Stimulated activated CD8-positive, alpha-beta memory T cell treated with anti-CD3 and anti-CD28 coated beads, Interleukin-4, amount 100 ng/mL, for 4 hours (primary cell): Measurements from ENCODE around the gene CD52.
A peak's percentile ranks its signal among the peaks of the same experiment; 100 is the strongest.

ENCODE experiments used
- DNase-seq, 2 donors: peaks; one replicate each; pipeline ENCODE4 v3.0.0-alpha.2; 2020; ENCODE audit warnings: low read depth in 2 of 2, low spot score in 1 of 2

The CD52 gene

DNA sequence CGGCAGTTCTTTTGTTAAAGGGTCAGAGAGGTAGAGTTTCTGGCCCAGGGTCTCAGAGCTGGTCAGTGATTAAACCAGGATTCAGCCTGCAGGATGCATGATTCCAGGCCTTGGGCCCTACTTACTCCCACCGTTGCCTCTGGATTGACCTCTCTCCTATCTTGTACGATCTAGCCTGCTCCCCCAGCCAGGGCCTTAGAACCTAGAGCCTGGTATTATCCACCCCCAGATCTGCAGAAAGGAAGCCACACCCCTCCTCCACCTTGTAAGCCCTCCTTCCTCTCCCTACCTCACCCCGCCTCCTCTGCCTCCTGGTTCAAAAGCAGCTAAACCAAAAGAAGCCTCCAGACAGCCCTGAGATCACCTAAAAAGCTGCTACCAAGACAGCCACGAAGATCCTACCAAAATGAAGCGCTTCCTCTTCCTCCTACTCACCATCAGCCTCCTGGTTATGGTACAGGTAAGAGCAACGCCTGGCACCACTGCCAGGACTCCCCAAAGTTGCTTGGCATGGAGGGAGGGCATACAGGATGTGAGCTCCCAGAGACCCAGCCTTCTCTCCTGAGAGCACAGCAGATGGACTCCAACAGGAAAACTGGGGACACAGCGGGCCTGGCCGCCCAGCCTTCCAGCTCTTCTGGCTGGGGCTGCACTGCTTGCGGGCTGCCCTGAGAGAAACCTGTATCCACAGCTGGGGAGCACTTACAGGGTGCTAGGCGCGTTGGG, at the start of gene CD52:
TSS of gene CD52 (plus strand) at position 347 of the 726 bp plus-strand sequence. CDS start at position 407, 60 bp downstream.
- peak; percentile 31 to 67 for DNase-seq

- no peak for DNase-seq
Observed at GRCh38 chr1:26268290-26269197, 49.2 kb upstream of the CD52 start.

GRCh38 chr1:26269198-26269550, 48.6 kb upstream of the CD52 start:
- DNase-seq = no peak

DNA sequence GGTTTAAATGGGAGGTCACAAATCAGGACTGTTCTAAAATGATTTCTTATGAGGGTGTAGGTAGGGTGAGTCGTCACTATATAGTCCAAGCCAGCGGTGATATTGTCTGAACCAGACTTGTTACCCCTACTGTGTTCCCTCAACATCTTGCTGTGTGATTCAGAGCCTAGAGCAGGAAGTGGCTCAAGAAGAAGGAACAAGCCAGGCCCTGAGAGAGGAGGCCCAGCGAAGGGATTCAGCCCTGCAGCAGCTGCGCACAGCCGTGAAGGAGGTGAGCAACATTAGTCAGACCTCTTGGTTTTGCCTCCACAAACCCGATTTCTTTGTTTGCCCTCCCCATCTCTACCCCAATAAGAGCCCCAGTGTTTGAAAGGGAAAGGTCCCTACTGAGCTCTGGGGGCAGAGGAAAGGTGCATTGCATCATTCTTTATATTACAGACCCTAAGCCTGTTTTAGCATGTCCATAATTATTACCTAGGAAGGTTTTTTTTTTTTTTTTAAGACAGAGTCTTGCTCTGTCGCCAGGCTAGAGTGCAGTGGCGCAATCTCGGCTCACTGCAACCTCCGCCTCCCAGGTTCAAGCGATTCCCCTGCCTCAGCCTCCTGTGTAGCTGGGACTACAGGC, 42.8 kb upstream of the CD52 start:
- no peak for DNase-seq

GRCh38 chr1:26275580-26276431, 42.0 kb upstream of the CD52 start:
- peak in 1 of 2 donors; percentile 65 for DNase-seq

- no peak for DNase-seq
Observed at GRCh38 chr1:26276432-26276838, 41.3 kb upstream of the CD52 start.

- DNase-seq = no peak
Observed at GRCh38 chr1:26277261-26277661, 40.5 kb upstream of the CD52 start.

GRCh38 chr1:26277719-26278118, 40.0 kb upstream of the CD52 start:
- DNase-seq = no peak

DNA sequence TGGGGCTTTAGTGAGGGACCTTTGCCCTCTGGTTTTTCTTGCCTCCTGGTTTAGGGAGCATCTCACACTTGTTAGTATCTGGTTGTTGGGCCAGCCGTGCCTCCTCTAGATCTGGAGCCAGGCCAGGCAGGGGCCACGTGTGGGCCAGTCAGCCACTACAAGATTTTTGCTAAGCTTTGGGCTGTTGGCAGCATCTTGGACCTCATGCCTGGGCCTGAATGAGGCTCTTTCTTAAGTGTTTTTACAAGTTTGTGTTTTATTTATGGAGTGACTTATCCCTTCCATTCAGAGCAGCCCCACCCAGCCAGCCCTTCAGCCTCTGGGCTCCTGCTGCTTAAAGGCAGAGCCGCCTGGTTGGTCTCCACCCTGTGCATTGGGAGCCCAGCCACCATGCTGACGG, 39.5 kb upstream of the CD52 start:
- DNase-seq = no peak

DNA sequence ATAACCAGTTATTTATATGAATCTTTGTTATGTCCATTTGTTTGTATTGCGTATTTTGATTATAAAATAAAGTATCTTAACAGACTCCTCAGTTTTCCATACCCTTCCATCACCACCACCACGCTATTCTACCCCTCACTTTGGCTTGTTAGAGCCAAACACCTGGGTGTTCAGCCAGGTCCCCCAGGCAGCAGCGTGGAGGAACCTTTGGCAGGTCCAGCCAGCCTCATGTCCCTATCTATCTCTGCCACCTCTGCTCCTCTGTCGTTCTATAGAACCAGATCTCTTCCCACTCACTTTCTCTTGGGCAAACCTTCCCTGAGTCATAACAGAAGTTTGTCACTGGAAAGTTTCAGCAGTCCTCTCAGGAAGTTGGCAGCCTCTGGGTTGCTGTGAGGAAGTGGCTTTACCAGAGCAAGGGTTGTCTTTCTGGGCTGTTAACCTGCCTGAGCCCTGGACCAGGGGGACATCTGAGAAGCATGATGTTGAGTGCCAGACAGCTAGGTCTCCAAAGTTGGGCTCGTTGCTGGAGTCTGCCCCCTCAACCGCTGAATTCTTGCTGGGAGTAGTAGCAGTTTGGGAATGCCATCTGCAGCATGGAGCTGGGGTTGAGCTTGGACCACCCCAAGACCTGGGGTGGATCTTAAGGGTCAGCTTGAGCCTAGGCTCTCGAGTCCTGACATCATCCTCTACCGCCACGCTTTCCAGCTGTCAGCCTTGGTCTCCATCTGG, 38.9 kb upstream of the CD52 start:
- DNase-seq = no peak

DNA sequence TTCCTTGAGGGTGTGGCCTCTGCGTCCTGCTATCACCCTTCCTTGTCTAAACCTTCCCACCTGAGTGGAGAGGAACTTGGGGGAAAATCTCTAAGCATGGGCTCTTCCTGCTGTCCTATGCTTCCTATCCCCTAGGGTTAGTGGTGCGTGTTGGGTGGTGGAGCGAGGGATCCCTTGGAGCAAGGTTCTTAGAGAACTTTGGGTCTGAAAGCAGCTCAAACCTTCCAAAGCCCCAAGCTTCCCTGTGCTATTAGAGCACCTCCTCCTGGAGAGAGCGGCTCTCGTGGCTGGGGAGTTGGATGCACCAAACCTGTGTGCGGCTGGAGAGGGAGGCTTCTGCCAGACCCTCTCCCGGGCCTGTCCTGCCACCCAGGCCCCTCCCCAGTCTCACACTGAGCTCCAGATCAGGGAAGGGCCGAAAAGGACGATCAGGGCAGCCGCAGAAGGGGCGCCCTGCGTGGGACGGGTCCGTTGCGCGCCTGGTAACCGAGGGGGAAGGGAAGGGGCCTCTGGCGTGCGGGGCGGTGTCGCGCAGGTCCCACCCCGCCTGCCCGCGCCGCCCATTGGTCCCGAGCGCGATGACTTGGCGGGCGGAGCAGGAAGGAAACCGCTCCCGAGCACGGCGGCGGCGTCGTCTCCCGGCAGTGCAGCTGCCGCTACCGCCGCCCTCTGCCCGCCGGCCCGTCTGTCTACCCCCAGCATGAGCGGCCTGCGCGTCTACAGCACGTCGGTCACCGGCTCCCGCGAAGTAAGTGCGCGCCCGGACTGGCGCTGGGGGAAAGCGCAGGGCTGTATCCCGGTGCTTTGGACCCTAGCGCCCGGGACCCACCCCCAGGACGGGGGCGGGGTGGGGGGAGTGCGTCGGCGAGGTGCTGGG, 38.1 kb upstream of the CD52 start, which contains the start of gene SH3BGRL3:
TSS of gene SH3BGRL3 (plus strand) at position 631 of the 877 bp plus-strand sequence. CDS start at position 701, 70 bp downstream.
- peak; percentile 52 to 67 for DNase-seq

DNA sequence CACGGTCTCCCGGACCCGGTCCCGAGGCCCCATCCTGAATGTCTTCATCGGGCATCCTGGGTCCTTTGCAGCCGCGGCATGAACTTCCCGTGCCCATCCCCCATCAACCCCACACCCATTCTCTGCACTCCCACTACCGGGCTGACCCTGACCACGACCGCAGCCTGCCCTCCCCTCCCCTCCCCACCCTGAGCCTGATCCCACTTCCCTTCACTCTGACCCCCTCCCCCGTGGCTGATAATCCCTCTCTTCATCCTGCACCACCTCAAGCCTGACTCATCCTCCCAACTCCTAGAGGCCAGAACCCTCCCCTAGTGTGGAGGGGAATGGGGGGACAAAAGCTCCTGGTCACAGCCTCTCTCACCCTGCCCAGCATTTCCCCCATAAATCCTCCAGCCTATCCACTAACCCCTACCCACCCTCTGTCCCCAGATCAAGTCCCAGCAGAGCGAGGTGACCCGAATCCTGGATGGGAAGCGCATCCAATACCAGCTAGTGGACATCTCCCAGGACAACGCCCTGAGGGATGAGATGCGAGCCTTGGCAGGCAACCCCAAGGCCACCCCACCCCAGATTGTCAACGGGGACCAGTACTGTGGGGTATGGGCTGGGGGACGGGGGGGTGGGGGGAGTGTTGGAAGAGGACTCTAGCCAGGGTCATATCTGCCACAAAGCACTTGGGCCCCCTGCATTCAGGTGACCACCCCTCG, 37.3 kb upstream of the CD52 start:
- DNase-seq = no peak

- no peak for DNase-seq
Observed at GRCh38 chr1:26281091-26281958, 36.4 kb upstream of the CD52 start.

DNA sequence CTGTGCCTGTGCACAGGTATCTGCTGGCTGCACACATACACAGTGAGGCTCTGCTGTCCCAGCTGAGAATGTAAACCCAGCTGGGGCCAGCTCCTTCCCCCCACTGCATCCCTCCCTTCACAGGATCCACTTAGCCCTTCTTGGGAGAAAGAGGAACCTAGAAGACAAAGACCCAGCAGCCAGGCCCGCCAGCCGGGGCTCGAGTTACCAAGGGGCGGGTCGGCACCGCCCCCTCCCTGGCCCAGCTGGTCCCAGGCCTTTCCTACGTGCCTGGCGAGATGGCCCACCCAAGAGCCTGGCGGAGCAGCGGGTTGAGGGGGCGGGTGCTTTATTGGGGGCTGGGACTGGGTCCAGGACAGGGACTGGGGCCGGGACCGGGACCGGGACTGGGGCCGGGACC, 35.8 kb upstream of the CD52 start:
- no peak for DNase-seq

DNA sequence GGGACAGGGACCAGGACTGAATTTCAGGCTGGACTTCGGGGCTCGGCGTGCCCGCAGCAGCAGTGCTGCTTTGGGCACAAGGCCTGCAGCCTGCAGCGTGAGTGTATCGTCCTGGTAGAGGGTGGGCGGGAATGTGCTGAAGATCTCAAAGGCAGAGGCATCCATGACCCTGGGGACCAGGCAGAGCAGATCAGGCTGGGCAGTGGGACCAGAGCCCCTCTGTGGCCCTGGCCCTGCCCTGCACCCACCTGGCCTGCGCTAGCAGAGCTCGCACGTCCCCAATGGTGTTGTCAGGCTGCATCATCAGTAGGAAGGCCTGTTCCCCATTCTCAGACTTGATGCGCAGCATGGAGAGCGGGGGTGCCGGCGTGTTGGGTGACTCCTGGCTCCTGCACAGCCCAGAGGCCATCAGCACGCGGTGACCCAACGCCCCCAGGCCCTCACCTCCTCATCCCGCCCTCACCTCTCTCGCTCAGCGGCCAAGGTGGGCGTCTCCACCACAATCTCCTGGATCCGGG, 35.3 kb upstream of the CD52 start:
- no peak for DNase-seq

GRCh38 chr1:26283279-26283853, 34.4 kb upstream of the CD52 start:
- no peak for DNase-seq
